IMR-90 (cell line): Measurements from ENCODE around the gene RNFT2. TPM values are rescaled to one million over a fixed set of nuclear protein-coding genes. Genes with fewer than 3 reads are reported as not detected.
A peak's percentile ranks its signal among the peaks of the same experiment; 100 is the strongest.

Experiments used
- ATAC-seq: fragments of 200-7000 bp; cut with Tn5 transposase; 2 replicates; pipeline ENCODE4 v1.9.1; 2020; ENCODE audit warnings: low read depth, mild to moderate bottlenecking, moderate library complexity
- BruUV-seq: library from RNA; stranded (reverse); fragments of 400-500 nt; replicated peaks from 2 replicates; lab custom pipeline; 2021; lab: Mats Ljungman, UMichigan
- CTCF ChIA-PET: fragments of 300-600 bp; formaldehyde crosslinking; extraction: SDS; loops from one replicate; lab custom pipeline; 2021; ENCODE audit warnings: antibody characterized with exemption; lab: Yijun Ruan, JAX
- POLR2A ChIA-PET: fragments of 300-600 bp; sonication (Branson Sonifier 250); formaldehyde crosslinking; loops from one replicate; lab custom pipeline; 2022; ENCODE audit warnings: antibody characterized with exemption; ENCODE audit not compliant: unreplicated experiment; lab: Charles Lee
- DNase-seq: peaks from one replicate; pipeline ENCODE4 v3.0.0; 2013
- H2AFZ ChIP-seq: replicated peaks from 2 replicates; pipeline ENCODE3; 2013; ENCODE audit warnings: low read length, mild to moderate bottlenecking; ENCODE audit not compliant: poor library complexity
- H2AK5ac ChIP-seq: 2 replicates; pipeline ENCODE4 v1.6.1; 2013; ENCODE audit warnings: low read depth, low read length, inconsistent platforms
- H2AK9ac ChIP-seq: replicated peaks from 2 replicates; pipeline ENCODE3; 2013; ENCODE audit warnings: mild to moderate bottlenecking, low read depth, low read length, moderate library complexity; ENCODE audit not compliant: poor library complexity
- H2BK120ac ChIP-seq: 2 replicates; pipeline ENCODE4 v1.6.1; 2013; ENCODE audit warnings: low read depth, low read length, inconsistent platforms
- H2BK15ac ChIP-seq: 3 replicates; pipeline ENCODE4 v1.6.1; 2013; ENCODE audit warnings: low read depth, low read length, inconsistent platforms
- H2BK20ac ChIP-seq: 2 replicates; pipeline ENCODE4 v1.6.1; 2013; ENCODE audit warnings: low read depth, mild to moderate bottlenecking, inconsistent platforms, low read length, moderate library complexity
- H2BK5ac ChIP-seq: 2 replicates; pipeline ENCODE4 v1.6.1; 2013; ENCODE audit warnings: mild to moderate bottlenecking, low read depth, low read length, inconsistent platforms; ENCODE audit not compliant: poor library complexity, severe bottlenecking
- H3K14ac ChIP-seq: replicated peaks from 2 replicates; pipeline ENCODE4 v1.6.1; 2013; ENCODE audit warnings: low read depth, low read length, inconsistent platforms
- H3K18ac ChIP-seq: 2 replicates; pipeline ENCODE4 v1.6.1; 2013; ENCODE audit warnings: low read depth, low read length, control low read depth
- H3K23ac ChIP-seq: 2 replicates; pipeline ENCODE4 v1.6.1; 2013; ENCODE audit warnings: low read depth, low read length, inconsistent platforms
- H3K27ac ChIP-seq: 2 replicates; pipeline ENCODE4 v1.5.1; 2013; ENCODE audit warnings: mild to moderate bottlenecking, control low read depth, low read length; ENCODE audit not compliant: insufficient read depth
- H3K27me3 ChIP-seq: 2 replicates; pipeline ENCODE4 v1.6.1; 2013; ENCODE audit warnings: low read length; ENCODE audit not compliant: control insufficient read depth, insufficient read depth
- H3K36me3 ChIP-seq: 2 replicates; pipeline ENCODE4 v1.6.1; 2013; ENCODE audit warnings: low read length, mixed read lengths; ENCODE audit not compliant: control insufficient read depth, insufficient read depth
- H3K4ac ChIP-seq: 2 replicates; pipeline ENCODE4 v1.6.1; 2013; ENCODE audit warnings: low read depth, low read length, inconsistent platforms
- H3K4me1 ChIP-seq: 2 replicates; pipeline ENCODE4 v1.6.1; 2013; ENCODE audit warnings: low read length, mixed read lengths; ENCODE audit not compliant: control insufficient read depth, insufficient read depth
- H3K4me2 ChIP-seq: 2 replicates; pipeline ENCODE4 v1.6.1; 2013; ENCODE audit warnings: low read depth, mild to moderate bottlenecking, control low read depth, low read length, moderate library complexity
- H3K4me3 ChIP-seq: 2 replicates; pipeline ENCODE4 v1.5.1; 2013; ENCODE audit warnings: low read depth, mild to moderate bottlenecking, control low read depth, low read length, moderate library complexity; ENCODE audit not compliant: insufficient read depth
- H3K56ac ChIP-seq: 2 replicates; pipeline ENCODE4 v1.6.1; 2013; ENCODE audit warnings: low read length, inconsistent platforms; ENCODE audit not compliant: insufficient read depth; ENCODE audit errors: extremely low read depth
- H3K79me1 ChIP-seq, 2 experiments: 2 replicates each; pipeline ENCODE4 v1.6.1; 2013; ENCODE audit warnings: low read length in 2 of 2, inconsistent platforms in 1 of 2, low read depth in 1 of 2
- H3K9ac ChIP-seq: 2 replicates; pipeline ENCODE4 v1.6.1; 2013; ENCODE audit warnings: low read depth, low read length, control low read depth
- H3K9me1 ChIP-seq: 2 replicates; pipeline ENCODE4 v1.6.1; 2013; ENCODE audit warnings: low read length, inconsistent platforms; ENCODE audit not compliant: insufficient read depth
- H3K9me3 ChIP-seq: 2 replicates; pipeline ENCODE4 v1.6.1; 2013; ENCODE audit warnings: low read length; ENCODE audit not compliant: control insufficient read depth, insufficient read depth
- H4K20me1 ChIP-seq: 2 replicates; pipeline ENCODE4 v1.6.1; 2013; ENCODE audit warnings: low read length, inconsistent platforms; ENCODE audit not compliant: insufficient read depth
- H4K5ac ChIP-seq: 2 replicates; pipeline ENCODE4 v1.6.1; 2013; ENCODE audit warnings: mild to moderate bottlenecking, low read depth, low read length, control low read depth
- H4K8ac ChIP-seq, 2 experiments: 2 replicates each; pipeline ENCODE4 v1.6.1; 2013; ENCODE audit warnings: low read depth in 2 of 2, low read length in 2 of 2, control low read depth in 1 of 2, inconsistent platforms in 1 of 2
- H4K91ac ChIP-seq: 2 replicates; pipeline ENCODE4 v1.6.1; 2013; ENCODE audit warnings: low read depth, low read length, inconsistent platforms; ENCODE audit not compliant: insufficient read depth
- FOS ChIP-seq: fragments of 150-350 bp; IDR thresholded peaks from 2 replicates; pipeline ENCODE4 v1.6.1; 2016; ENCODE audit warnings: low read depth, low read length
- POLR2A ChIP-seq: IDR thresholded peaks from 2 replicates; pipeline ENCODE4 v1.6.1; 2012; ENCODE audit warnings: mild to moderate bottlenecking, low read depth, low read length
- WGBS, 2 experiments: methylation state at CpG; one replicate each; pipeline versions ENCODE4 v1.1.5 to v1.1.7; 2013; ENCODE audit warnings: missing lambda C conversion rate in 2 of 2; ENCODE audit not compliant: insufficient read length in 1 of 2; ENCODE audit errors: extremely low coverage in 2 of 2; 5-methylcytosine and 5-hydroxymethylcytosine counted together
- dilution Hi-C: fragments of 300-500 bp; cut with HindIII; formaldehyde crosslinking; loops from one replicate; pipeline ENCODE4 v1.14.3; 2018; ENCODE audit warnings: low sequenced_read_pairs; ENCODE audit not compliant: unreplicated experiment
- in situ Hi-C: fragments of 300-500 bp; cut with MboI; formaldehyde crosslinking; loops from 3 replicates; pipeline ENCODE4 v1.14.3; 2019; ENCODE audit warnings: low sequenced_read_pairs, inconsistent platforms, mixed read lengths
- intact Hi-C: fragments of 100-400 bp; cut with micrococcal nuclease; formaldehyde crosslinking; loops from 2 replicates; pipeline ENCODE4 v1.10.0; 2022
- polyA plus RNA-seq, 3 experiments: library from polyadenylated mRNA; depleted of rRNA; stranded (reverse); fragments of >200 nt; gene quantifications; 2 replicates each; pipeline ENCODE4 v1.2.3, GENCODE V29; 2012; ENCODE audit warnings: low replicate concordance in 1 of 3
- total RNA-seq: library from RNA; depleted of rRNA; stranded (reverse); fragments of >200 nt; gene quantifications from 2 replicates; pipeline ENCODE4 v1.2.3, GENCODE V29; 2012

Gene RNFT2
- total and polyA plus RNA-seq, 2 of the 4 experiments (the other 2 are of a cell fraction) = 1.6 to 2.3 TPM

DNA sequence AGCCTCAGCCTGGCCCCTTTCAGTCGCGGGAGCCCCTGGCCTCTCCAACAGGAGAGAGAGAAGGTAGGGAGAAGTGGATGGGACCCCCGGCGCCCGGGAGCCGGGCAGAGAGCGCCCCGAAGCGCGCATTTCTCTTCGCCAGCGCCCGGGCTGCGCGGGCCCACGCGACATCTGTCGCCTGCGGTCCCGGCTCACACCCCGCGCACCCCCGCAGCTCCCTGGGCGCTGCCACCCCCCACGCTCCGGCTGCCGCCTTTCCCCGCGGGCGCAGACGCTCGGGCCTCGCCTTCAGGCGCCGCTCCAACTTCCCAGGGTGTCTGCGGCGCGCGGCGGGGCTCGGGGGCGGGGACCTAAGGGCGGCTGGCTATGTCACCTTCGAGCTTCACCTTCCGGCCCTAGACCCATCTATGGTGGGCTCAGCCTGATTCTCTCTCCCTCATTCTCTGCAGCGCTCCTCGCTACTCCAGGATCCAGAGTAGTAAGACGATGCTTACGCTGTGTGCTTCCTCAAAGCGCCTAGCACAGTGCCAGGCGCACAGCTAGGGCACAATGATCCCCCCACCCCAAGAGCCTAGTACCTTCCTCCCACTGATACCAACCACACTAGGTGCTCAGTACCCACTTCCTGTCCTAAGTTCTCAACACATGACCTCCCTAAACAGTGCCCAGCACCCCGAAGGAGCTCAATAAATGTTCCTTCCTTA is 141.5 kb downstream of the RNFT2 start:
- H2BK20ac ChIP-seq = no peak overlapping the region
- no peak overlapping the region for H2BK120ac ChIP-seq
- ChIA-PET CTCF (no interaction called here), POLR2A (no interaction called here)
- 2% methylated on average over 18 of the region's 52 CpGs; no CpG with 5 or more reads in 1 of the 2 experiments for WGBS, 2 experiments
- no peak overlapping the region for H3K4me3 ChIP-seq
- H3K56ac ChIP-seq = no peak overlapping the region
- H3K4me2 ChIP-seq = no peak overlapping the region
- no peak overlapping the region for H3K18ac ChIP-seq
- H2AFZ ChIP-seq = peak overlapping the region; percentile 43
- no peak overlapping the region for H3K14ac ChIP-seq
- DNase-seq (no peak), ATAC-seq (no peak)
- H2BK15ac ChIP-seq = no peak overlapping the region
- in situ Hi-C loops (no loop called here), dilution Hi-C loops (no loop called here), intact Hi-C loops (loop anchor here (2.0 kb wide), 1 partner anchor 31 kb away; the partner anchor contains the start of gene FBXW8)
- no peak overlapping the region for H4K8ac ChIP-seq
- no peak overlapping the region for H4K5ac ChIP-seq
- H2AK5ac ChIP-seq = no peak overlapping the region
- H2BK5ac ChIP-seq = no peak overlapping the region
- no peaks in the 10 kb centered on the region for H3K9me1 ChIP-seq
- no peaks in the 10 kb centered on the region for H3K4me1 ChIP-seq
- H3K9ac ChIP-seq = no peak overlapping the region
- no peak overlapping the region for H2AK9ac ChIP-seq
- no peak overlapping the region for H3K4ac ChIP-seq
- peaks cover 76% of the 10 kb centered on the region for H3K27me3 ChIP-seq
- H3K36me3 ChIP-seq = no peaks in the 10 kb centered on the region
- H4K91ac ChIP-seq = no peak overlapping the region
- BruUV-seq = no TSS peak
- peaks cover 2% of the 10 kb centered on the region for H3K9me3 ChIP-seq
- H3K79me1 ChIP-seq = no peaks in the 10 kb centered on the region
- no peak overlapping the region for H3K23ac ChIP-seq
- no peak overlapping the region for H3K27ac ChIP-seq
- peaks cover 8% of the 10 kb centered on the region; the same call in 1 of the 2 replicates for H4K20me1 ChIP-seq
- no peak for TF ChIP-seq POLR2A
- no peak for TF ChIP-seq FOS
